ENCODE results near the gene CLNS1A.

DNA sequence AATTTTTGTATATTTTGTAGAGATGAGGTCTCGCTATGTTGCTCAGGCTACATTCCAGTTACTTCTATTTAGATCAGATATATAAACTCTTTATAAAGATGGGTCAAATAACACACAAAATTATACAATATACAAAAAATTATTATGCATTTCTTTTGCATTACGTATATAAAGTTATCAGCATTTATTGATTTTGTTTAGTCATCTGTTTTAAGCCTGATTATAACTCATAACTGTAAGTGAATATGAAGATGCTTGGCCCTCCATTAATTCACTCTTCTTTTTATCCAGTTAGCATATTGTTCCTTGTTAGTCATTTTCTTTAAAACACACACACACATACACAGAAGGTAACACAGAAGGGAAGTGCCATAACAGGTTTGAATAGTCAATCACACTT, 33.3 kb downstream of the CLNS1A start:
- TF ChIP-seq, protein P1, sequence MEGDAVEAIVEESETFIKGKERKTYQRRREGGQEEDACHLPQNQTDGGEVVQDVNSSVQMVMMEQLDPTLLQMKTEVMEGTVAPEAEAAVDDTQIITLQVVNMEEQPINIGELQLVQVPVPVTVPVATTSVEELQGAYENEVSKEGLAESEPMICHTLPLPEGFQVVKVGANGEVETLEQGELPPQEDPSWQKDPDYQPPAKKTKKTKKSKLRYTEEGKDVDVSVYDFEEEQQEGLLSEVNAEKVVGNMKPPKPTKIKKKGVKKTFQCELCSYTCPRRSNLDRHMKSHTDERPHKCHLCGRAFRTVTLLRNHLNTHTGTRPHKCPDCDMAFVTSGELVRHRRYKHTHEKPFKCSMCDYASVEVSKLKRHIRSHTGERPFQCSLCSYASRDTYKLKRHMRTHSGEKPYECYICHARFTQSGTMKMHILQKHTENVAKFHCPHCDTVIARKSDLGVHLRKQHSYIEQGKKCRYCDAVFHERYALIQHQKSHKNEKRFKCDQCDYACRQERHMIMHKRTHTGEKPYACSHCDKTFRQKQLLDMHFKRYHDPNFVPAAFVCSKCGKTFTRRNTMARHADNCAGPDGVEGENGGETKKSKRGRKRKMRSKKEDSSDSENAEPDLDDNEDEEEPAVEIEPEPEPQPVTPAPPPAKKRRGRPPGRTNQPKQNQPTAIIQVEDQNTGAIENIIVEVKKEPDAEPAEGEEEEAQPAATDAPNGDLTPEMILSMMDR (IDR thresholded peaks at IDR 0.05; ENCODE audit: low read depth, low read length, poor library complexity, severe bottlenecking) = no peak
- no peak for TF ChIP-seq EZH2phosphoT487 (IDR thresholded peaks at IDR 0.05; ENCODE audit: borderline replicate concordance, low read length)
